HG02973 (cell line): Measurements from ENCODE around the gene C14orf180.

Experiments
- ATAC-seq: cut with Tn5 transposase; IDR thresholded peaks from one replicate; pipeline ENCODE4 v1.9.1; 2021; ENCODE audit warnings: moderate library complexity; ENCODE audit not compliant: unreplicated experiment

Gene C14orf180

GRCh38 chr14:104579507-104579906 lies at the start of gene C14orf180:
Gene C14orf180, plus strand, starts transcription at chr14:104579764. Its CDS starts 6,667 bp downstream, at chr14:104586431.
- ATAC-seq = no peak

GRCh38 chr14:104530646-104531045 lies 48.9 kb upstream of the C14orf180 start:
- no peak for ATAC-seq

GRCh38 chr14:104531421-104532190 lies 48.0 kb upstream of the C14orf180 start:
- ATAC-seq = no peak

GRCh38 chr14:104532191-104532555 lies 47.4 kb upstream of the C14orf180 start:
- no peak for ATAC-seq

GRCh38 chr14:104534036-104534435 lies 45.5 kb upstream of the C14orf180 start:
- ATAC-seq = no peak

GRCh38 chr14:104536942-104537612 lies 42.5 kb upstream of the C14orf180 start:
- ATAC-seq = no peak

- no peak for ATAC-seq
Observed at GRCh38 chr14:104537613-104537988, 42.0 kb upstream of the C14orf180 start.

- no peak for ATAC-seq
Observed at GRCh38 chr14:104541905-104542465, 37.6 kb upstream of the C14orf180 start.

- ATAC-seq = no peak
Observed at GRCh38 chr14:104542871-104543830, 36.4 kb upstream of the C14orf180 start.

GRCh38 chr14:104544362-104544961 lies 35.1 kb upstream of the C14orf180 start:
- ATAC-seq = no peak

GRCh38 chr14:104545151-104545941 lies 34.2 kb upstream of the C14orf180 start:
- ATAC-seq = no peak

- ATAC-seq = no peak
Observed at GRCh38 chr14:104545942-104546501, 33.5 kb upstream of the C14orf180 start.

- no peak for ATAC-seq
Observed at GRCh38 chr14:104546591-104547309, 32.8 kb upstream of the C14orf180 start.

- ATAC-seq = no peak
Observed at GRCh38 chr14:104547310-104547997, 32.1 kb upstream of the C14orf180 start.

GRCh38 chr14:104547998-104548700 lies 31.4 kb upstream of the C14orf180 start:
- no peak for ATAC-seq

GRCh38 chr14:104548802-104549535 lies 30.6 kb upstream of the C14orf180 start:
- no peak for ATAC-seq
